HG03159 (cell line): ENCODE measurements around the gene SNX8.

Experiments used
- ATAC-seq: cut with Tn5 transposase; IDR thresholded peaks from one replicate; pipeline ENCODE4 v1.9.1; 2021; ENCODE audit warnings: mild to moderate bottlenecking, moderate library complexity; ENCODE audit not compliant: unreplicated experiment

SNX8 gene

DNA sequence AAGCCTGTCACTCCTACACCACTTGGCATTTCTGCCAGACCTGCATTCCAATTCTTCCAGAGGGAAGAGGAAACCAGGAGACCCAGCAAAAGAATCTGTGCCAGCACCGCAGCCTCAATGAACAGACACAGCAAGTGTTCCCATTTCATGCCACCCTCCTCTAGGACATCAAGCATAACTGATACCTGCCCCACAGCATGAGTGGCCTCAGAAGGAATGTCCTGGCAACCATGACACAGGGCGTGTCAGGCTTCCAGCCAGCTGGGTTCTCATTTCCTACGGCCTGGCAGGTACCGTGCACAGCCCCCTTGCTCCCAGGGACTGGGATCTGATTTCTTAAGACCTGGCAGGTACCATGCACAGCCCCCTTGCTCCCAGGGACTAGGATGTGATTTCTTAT is 89.3 kb downstream of the SNX8 start:
- no peak for ATAC-seq

DNA sequence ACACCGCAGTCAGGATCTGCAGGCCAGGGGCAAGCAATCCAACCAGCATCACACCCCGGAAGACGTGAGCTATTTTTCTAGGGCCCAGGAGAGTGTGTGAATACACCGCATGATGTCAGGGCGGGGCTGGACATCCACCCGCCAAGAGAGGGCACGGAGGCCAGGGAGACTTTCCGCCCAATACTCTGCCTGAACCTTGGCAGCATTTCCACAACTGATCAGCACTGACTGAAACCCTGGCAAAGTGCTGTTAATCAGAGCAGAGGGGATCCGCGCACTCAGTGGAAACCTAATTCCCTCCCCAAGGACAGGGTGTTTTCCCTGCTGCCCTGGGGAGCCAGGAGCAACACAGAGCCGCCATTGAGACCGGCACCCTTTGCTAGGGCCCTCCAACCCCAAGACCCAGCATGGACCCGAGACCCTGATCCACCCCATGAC is 89.7 kb downstream of the SNX8 start:
- ATAC-seq, result no peak

DNA sequence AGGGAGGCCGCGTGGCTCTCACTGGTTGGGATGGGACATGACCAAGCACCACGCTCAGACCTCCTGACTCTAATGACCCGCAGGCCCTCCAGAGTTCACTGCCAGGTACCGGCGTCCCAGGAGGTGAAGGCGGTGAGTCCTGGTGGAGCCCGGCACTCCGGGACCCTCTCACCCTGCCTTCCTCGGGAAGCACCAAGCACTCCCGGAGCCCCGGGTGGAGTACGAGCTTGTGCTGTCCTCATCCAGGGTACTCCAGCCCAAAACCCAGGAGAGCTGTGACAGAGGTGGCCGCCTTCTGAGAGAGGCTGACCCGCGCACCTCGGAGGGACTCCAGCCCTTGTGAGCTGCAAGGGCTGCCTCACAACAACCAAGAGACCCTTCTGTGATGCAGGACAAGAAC is 90.9 kb downstream of the SNX8 start:
- ATAC-seq, result no peak

DNA sequence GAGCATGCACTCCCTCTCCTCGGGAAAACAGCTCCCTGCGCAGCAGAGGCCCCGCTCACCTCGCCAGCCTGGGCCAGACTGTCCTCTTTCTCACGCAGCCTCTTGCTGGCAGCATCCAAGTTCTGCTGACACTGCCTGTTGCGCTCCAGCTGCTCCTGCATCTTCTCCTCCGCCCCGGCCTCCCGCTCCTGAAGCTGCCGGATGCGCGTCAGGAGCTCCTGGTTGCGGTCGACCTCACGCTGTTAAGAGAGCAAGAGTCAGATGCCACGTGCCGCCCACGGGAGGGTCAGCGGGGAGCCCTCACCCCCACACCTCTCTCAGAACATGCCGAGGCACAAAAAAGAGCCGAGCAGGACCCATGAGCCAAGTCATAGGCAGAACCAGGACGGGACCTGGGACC is 91.7 kb downstream of the SNX8 start:
- no peak for ATAC-seq

DNA sequence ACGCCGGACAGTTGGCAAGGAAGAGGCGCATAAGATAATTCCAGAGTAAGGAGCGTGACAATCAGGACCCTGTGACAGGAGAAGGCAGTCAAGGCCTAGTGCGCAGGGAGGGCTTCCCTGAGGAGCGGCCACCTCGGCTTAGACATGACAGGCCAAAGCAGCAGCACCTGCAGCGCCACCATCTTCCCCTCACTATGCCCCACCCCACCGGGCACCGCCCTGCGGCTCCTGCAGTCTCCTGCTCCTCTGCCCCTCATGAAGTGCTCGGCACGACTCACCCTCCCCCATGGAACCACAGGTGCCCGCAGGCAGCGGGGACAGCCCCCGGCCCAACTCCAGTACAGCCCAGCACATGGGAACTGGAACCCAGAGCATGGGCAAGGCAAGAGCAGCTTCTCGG is 93.3 kb downstream of the SNX8 start:
- ATAC-seq, result no peak

DNA sequence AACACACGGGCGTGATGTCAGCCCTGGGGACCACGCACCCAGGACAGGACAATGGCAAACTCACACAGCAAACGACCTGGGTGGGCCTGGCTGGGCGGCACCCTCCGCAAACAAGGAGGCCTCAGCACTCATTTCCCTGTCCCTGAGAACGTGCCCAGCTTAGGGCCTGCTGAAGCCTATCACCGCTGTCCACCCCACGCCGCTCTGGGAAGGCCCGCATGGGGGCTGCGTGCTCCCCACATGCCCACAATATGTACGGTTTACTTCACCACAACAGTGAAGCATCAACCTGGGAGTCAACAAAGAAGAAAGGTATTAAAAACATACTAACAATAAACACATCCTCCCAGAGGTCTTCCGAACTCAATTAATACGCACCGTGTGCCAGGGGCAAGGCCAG is 93.7 kb downstream of the SNX8 start:
- no peak for ATAC-seq

DNA sequence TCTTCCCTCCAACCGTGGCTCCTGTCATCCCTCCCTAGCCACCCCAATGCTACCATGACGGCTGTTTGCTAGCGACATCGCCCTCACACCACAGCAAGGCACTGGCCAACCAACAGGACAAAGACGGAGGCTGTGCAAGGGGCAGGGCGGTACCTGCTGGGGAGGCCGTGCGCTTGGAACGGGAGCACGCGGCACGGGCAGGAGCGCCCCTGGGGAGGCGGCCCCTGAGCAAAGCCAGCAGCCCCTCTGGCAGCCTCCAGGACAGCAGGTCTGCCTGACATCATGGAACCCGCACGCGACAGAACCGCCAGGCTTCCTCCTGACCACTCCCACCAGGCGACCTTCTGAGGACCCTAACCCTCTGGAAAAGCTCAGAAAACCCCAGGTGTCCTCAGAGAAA is 94.2 kb downstream of the SNX8 start:
- ATAC-seq, result no peak

DNA sequence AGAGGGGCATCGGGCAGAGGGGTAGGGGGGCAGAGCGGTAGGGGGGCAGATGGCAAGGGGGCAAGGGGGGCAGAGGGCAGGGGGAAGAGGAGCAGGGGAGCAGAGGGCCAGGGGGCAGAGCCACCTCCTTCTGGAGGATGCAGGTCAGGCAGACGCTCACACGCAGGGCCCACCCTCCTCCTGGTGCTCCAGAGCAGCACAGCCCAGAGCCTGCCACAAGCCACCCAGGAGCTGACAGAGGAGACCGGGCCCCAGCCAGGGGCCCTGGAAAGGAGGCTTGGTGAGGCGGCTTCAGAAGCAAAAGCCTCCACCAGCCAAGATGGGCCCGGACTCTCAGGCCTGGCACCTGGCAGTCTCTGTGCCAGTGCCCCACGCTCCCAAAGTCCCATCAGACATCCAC is 94.6 kb downstream of the SNX8 start:
- ATAC-seq, result no peak

DNA sequence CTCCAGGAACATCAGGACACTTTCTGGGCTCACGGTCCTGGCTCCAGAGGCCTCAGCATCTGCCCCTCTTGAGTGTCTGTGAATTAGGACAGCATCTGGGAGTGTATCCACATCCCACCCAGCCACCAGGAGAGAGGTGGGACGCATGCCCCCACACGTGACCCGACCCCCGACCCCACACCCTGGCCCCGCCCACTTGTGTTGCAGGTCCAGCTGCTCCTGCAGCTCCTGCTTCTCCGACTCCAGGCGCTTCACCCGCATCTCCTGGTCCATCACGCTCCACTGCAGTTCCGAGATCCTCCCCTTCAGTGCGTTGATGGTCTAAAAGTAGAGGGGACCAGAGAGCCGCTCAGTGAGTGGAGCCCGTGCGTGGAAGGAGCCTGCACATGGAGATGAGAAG is 95.1 kb downstream of the SNX8 start:
- no peak for ATAC-seq

DNA sequence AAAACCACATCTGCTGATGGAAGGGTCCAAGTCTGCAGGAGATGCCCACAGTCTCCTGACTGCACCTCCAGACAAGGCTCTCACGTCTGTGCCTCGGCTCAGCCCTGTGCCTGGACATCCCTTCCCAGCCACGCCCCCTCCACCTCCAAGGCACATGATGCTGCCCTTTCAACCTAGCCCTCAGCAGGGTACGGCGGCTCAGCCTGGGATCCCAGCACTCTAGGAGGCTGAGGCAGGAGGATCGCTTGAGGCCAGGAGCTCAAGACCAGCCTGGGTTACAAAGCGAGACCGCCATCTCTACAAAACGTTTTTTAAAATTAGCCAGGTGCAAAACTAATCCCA is 95.8 kb downstream of the SNX8 start:
- no peak for ATAC-seq

DNA sequence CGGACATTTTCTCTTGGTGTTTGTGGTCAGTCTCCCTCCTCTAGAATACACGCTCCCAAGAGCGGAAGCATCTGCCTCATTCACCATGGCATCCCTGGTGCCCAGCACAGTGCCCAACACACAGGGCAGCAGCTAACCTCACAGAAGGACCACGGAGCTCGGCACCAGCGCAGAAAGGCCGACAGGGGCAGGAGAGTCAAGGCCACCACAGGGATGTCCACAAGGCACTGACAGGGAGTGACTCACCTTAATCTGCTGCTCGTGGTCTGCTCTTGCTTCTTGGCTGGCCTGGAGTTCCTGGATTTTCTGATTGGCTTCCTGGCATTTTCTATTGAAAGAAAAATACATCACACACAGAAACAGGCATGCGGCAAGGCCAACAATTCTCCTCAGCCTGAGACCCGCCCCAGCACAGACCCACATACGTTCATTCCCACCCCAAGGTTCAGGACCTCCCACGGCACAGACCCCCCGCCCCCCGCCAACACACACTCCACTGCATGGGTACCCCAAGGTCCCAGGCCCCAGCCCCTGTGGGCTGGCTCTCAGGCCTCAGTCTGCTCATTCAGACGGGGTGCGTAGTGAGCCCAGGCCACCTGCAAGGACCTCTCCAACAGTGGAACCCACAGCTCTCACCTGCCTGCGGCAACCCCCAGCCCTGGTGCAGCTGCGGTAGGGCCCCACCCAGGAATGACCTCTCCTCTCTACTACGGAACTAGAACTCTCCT is 96.4 kb downstream of the SNX8 start:
- no peak for ATAC-seq

DNA sequence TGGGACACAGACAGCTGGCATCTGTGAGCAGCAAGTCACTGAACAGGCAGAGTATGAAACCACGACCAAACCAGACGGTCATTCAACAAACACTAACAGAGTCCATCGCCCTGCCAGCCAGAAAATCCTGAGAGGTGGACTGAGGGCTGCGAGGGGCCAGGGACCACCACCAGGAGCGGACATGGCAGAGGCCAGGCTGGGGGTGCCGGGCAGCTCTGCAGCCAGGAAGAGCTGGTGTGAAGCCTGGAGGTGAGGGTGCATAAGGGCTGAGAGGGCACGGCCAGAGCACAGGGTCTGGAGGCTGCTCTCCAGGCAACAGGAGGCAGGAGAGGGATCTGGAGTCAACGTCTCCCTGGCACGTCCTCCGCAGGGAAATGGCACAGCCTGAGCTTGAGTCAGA is 97.0 kb downstream of the SNX8 start:
- ATAC-seq, result no peak

DNA sequence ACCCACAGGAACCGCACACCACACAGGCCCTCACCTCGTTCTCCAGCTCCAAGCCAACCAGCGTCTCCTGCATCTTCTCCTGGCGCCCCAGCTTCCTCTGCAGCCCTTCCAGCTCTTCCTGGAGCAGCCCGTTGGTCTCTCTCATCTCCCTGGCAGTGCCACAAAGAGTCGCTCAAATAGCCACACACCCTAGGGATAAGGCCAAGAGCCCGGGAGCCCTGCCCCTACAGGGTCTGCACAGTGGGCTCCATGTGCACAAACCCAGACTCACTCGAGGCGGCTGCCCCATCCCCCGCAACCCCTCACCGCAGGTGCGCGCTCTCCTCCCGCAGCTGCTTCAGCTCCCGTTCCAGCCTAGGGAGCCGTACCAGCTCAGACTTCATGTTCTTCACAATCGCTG is 98.4 kb downstream of the SNX8 start:
- no peak for ATAC-seq

DNA sequence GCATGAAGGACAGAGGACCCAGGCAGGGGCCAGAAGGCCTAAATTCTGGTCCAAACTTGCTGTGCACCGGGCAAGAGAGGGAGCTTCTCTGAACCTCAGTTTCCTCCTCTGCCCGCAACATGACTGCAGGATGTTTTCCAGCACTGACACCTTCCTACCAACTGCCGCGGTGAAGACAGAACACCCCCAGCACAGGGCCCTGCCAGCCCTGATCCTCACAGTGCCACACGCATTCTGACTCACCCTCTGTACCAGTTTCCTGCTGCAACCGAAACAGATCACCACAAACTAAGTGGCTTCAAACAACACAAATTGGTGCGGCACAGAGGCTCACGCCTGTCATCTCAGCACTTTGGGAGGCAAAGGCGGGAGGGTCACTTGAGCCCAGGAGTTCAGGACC is 99.6 kb downstream of the SNX8 start:
- no peak for ATAC-seq

DNA sequence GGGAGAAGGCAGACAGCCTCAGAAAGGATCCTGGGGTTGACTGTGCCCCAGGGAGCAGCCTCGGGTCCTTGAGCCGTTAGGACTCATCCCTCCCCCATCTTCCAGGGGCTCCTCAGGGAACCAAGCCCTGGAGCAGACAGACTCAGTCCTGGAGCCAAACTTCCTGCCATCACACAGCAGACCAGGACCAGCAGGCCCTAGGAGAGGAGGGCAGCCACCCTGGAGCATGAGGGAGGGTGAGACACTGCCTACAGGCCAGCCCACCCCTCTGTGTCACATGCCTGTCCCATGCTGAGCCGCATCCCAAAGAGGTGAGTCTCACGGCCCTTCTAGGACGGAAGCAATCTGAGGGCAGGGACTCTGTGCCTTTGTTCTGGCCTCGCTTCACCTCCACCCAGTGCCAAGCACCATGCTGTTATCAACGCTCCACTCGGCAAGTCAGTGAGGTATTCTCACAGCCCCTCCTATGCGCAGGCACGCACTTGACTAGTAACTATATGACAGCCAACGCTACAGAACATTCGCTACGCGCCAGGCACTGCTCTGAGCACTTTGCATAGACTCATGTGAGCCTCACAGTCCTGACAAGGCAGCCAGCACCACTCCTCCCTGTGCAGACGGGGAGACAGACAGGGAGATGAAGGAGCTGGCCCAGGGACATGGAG is 100.6 kb downstream of the SNX8 start:
- no peak for ATAC-seq

DNA sequence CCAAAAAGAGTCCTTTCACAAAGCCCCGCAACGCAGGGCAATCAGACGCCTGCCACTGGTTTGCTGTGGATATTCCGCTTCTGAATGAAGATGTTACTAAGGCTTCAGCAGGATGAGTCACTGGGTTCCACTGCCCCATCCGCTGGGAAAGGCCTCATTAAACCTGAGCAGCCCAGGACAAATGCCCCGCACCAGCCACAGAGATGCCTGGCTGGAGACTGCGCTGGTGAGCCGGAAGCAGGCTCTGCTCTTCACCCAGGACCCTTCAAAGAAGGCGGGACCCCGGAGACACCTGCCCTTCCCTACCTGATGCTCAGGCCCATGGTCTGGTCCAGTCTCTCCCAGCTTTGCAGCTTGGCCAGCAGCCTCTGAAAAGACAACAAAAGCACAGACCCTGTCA is 101.3 kb downstream of the SNX8 start:
- ATAC-seq, result no peak

DNA sequence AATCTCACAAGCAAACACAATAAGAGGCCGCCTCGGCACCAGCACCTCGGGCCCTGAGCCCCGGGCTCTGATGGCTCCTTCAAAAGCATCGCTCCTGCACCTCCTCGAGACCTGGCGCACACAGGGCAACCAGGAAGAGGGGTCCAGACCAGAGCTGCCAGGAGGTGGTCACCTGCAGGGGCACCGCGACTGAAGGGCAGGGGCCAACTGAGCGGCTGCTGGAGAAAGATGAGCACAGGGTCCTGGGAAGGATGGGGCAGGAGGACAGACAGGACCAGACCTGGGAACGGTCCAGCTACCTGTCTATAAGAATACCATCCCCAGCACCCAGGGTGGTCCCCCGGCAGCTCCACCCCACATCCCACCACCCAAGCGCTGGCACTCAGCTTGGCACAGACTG is 102.3 kb downstream of the SNX8 start:
- ATAC-seq, result no peak

DNA sequence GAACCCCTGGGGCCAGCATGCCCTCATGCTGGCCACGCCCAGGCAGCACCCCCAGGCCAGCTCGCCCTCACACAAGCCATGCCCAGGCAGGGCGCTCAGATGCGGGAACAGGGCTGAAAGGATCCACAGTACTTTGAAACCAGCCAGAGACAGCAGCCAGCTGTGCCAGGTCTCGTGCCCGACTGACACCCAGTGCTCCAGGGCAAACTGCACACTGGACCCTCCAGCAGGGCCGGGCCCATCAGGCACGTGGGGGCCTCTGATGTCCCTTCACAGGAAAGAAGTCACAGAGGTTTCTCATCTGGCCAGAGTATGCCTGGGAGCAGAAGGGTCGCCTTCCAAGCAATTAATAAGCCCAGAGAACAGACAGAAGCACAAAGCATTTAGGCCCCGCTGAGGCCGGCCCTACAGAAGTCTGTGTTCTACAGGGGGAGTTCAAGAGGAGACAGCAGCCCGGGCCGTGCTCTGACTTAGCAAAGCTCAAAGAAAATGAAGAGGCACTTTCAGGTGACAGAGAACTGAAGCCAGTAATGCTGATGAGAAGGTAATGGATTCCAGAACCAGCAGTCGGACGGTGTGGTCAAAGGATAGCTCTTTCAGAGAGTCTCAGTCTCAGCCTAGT is 102.9 kb downstream of the SNX8 start:
- no peak for ATAC-seq

DNA sequence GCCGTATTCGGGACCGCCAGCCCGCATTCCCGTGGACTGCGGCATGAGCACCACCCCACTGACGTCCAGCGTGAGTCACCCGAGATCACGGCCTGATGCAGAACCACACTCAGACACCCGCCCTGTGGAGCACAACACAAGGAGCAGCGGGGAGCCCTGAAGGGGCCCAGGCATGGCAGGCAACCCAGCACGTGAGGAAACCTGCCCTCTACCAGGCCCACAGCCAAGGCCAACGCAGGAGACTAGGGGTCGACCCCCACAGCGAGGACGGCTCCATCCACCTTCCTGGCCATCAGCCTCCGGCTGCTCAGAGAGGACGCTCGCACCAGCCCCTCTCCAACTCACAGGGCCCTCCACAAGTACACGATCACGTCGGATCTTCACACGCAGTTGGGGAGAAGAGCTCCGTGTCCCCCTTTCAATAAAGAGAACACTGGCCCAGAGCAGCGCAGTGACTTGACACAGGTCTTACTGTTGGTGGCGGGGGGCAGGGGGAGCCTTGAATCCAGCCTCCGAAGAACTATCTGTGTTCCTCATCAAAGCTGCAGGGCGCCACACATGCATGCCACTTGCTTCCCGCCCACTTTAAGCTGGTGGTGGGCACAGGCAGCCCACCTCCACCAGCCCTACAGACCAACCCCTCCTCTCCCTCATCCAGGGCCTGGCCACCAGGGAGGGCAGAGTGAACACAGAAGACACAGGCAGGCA is 103.5 kb downstream of the SNX8 start:
- ATAC-seq, result no peak

DNA sequence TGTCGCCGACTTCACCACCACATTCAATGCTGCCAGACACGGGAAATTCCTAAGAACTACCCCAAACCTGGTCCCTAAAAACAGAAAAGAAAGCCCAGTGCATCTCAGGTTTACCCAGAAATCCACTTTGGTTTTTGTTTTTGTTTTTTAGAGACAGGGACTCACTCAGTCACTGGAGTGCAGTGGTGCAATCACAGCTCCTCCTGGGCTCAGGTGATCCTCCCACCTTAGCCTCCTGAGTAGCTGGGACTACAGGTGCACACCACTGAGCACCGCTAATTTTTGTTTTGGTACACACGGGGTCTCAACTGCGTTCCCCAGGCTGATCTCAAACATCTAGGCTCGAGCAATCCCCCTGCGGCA is 104.3 kb downstream of the SNX8 start:
- ATAC-seq, result no peak

DNA sequence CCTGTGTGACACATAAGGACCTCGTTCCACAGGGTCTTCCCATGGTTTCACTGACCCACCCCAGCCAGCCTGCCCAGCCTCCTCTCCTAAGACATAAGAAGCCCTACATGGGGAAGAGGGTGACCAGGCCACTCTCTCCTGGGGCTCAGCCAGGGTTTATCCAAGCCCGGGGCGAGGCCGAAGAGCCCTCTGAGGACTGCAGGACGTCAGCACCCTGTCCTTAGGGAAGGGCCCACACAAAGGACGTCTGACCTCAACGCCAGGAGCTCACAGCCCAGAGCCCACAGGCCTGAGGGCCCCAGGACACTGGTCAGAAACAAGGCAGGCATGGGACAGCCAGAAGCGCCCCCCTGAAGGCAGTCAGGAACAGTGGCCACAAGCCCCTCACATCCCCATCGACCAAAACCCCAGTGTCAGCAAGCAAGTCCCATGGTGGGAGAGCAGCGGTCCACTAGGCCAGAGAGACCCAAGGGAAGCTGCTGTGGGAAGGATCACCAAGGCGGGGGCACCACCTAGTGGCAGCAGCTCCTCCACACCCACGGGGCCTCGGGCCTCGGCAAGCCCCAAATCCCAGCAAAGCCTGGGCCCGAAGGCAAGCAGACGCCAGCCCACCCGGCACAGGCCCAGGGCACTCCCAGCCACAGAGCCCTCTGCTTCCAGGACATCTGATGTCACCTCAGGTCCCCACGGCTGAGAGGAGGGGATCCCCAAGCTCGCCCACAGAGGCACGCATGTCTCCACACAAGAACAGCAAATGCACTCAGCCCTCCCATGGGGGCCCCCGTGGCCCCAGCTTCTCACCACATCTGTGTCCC is 104.9 kb downstream of the SNX8 start:
- ATAC-seq, result peak; percentile 45
